C4-2B (cell line): ENCODE measurements around the gene TEX14.

Experiments used
- CTCF ChIP-seq: fragments of 450-650 bp; conservative IDR thresholded peaks from 2 replicates; pipeline ENCODE4 v1.5.1; 2017; ENCODE audit warnings: mild to moderate bottlenecking
- ZFX ChIP-seq: fragments of 450-650 bp; IDR thresholded peaks from 2 replicates; pipeline ENCODE4 v1.6.1; 2017

GRCh38 chr17:58591455-58591854 is 100.4 kb downstream of the TEX14 start:
- TF ChIP-seq CTCF: peak; percentile 19; the same call in 1 of the 2 replicates
- TF ChIP-seq ZFX: no peak
